HCT116 (cell line): ENCODE measurements around the gene RANGAP1. TPM values are rescaled to one million over a fixed set of nuclear protein-coding genes. Genes with fewer than 3 reads are reported as not detected.

Experiments
- ATAC-seq: fragments of 200-7000 bp; cut with Tn5 transposase; 2 replicates; pipeline ENCODE4 v1.9.1; 2020; ENCODE audit warnings: mild to moderate bottlenecking, moderate library complexity
- BruUV-seq: library from RNA; stranded (reverse); fragments of 400-500 nt; replicated peaks from 2 replicates; lab custom pipeline; 2021; lab: Mats Ljungman, UMichigan
- CTCF ChIA-PET: fragments of 300-600 bp; sonication (Branson Sonifier 250); formaldehyde crosslinking; loops from one replicate; lab custom pipeline; 2021; ENCODE audit warnings: antibody characterized with exemption; lab: Charles Lee
- POLR2A ChIA-PET: fragments of 300-600, 350-600 bp; sonication (Branson Sonifier 250); formaldehyde crosslinking; loops from one replicate; lab custom pipeline; 2021; ENCODE audit warnings: antibody characterized with exemption; lab: Charles Lee
- RAD21 ChIA-PET, 2 experiments: fragments of 300-600 bp; sonication (Branson Sonifier 250); formaldehyde crosslinking; loops; one replicate each; lab custom pipeline; 2023; ENCODE audit warnings: low total read pairs in 2 of 2; ENCODE audit not compliant: uncharacterized antibody in 2 of 2, unreplicated experiment in 2 of 2, low non-redundant PET in 1 of 2; lab: Charles Lee
- DNase-seq: peaks from one replicate; pipeline ENCODE4 v3.0.0-alpha.2; 2010; ENCODE audit warnings: low read depth, low spot score
- H2AFZ ChIP-seq: fragments of 200-600 bp; shearing (Covaris generic), sonication (generic); 2 replicates; pipeline ENCODE4 v1.6.1; 2017; ENCODE audit warnings: low read depth, mixed run types, mixed read lengths, antibody characterized with exemption, low read length; ENCODE audit not compliant: poor library complexity, severe bottlenecking
- H3K27ac ChIP-seq: 2 replicates; pipeline ENCODE4 v1.5.1; 2012; ENCODE audit warnings: low read depth, low read length
- H3K27me3 ChIP-seq: fragments of 200-600 bp; sonication (generic); 2 replicates; pipeline ENCODE4 v1.6.1; 2016; ENCODE audit warnings: mixed run types, low read length, mixed read lengths; ENCODE audit not compliant: insufficient read depth
- H3K36me3 ChIP-seq, 2 experiments: fragments of 200-500 bp in 1 of 2; fragments of 200-600 bp in 1 of 2; sonication (Bioruptor generic) in 1 of 2; sonication (generic) in 1 of 2; 2 replicates each; pipeline versions ENCODE4 v1.5.1 to v1.6.1; 2014 to 2016; ENCODE audit warnings: low read length in 2 of 2, inconsistent platforms in 1 of 2, mixed read lengths in 1 of 2, mixed run types in 1 of 2; ENCODE audit not compliant: insufficient read depth in 2 of 2, control insufficient read depth in 1 of 2
- H3K4me1 ChIP-seq, 2 experiments: fragments of 200-600 bp in 1 of 2; sonication (generic) in 1 of 2; 2 replicates each; pipeline versions ENCODE4 v1.5.1 to v1.6.1; 2012 to 2017; ENCODE audit warnings: low read length in 2 of 2, inconsistent platforms in 1 of 2, mild to moderate bottlenecking in 1 of 2, mixed read lengths in 1 of 2, mixed run types in 1 of 2, moderate library complexity in 1 of 2; ENCODE audit not compliant: insufficient read depth in 2 of 2, control insufficient read depth in 1 of 2
- H3K4me2 ChIP-seq: fragments of 200-600 bp; sonication (generic); 2 replicates; pipeline ENCODE4 v1.6.1; 2017; ENCODE audit warnings: mixed run types, low read length, mixed read lengths
- H3K4me3 ChIP-seq, 2 experiments: fragments of 200-600 bp in 1 of 2; sonication (generic) in 1 of 2; replicated peaks in 1 of 2; 2 replicates each; pipeline ENCODE4 v1.5.1; 2011 to 2016; ENCODE audit warnings: low read length in 2 of 2, control low read depth in 1 of 2, low read depth in 1 of 2, mild to moderate bottlenecking in 1 of 2, mixed read lengths in 1 of 2, mixed run types in 1 of 2
- H3K79me2 ChIP-seq: fragments of 200-600 bp; sonication (generic); 2 replicates; pipeline ENCODE4 v1.6.1; 2017; ENCODE audit warnings: mild to moderate bottlenecking, mixed run types, low read length, moderate library complexity, mixed read lengths; ENCODE audit not compliant: insufficient read depth
- H3K9ac ChIP-seq: fragments of 200-600 bp; sonication (generic); 2 replicates; pipeline ENCODE4 v1.6.1; 2016; ENCODE audit warnings: low read length, mixed read lengths
- H3K9me2 ChIP-seq: fragments of 200-600 bp; sonication (generic), shearing (Covaris generic); 2 replicates; pipeline ENCODE4 v1.6.1; 2017; ENCODE audit warnings: mixed run types, mild to moderate bottlenecking, moderate library complexity; ENCODE audit not compliant: insufficient read depth
- H3K9me3 ChIP-seq, 2 experiments: fragments of 200-500 bp in 1 of 2; fragments of 200-600 bp in 1 of 2; sonication (Bioruptor generic) in 1 of 2; sonication (generic) in 1 of 2; 2 replicates each; pipeline ENCODE4 v1.6.1; 2014 to 2017; ENCODE audit warnings: low read length in 2 of 2, mixed read lengths in 2 of 2, inconsistent platforms in 1 of 2, low read depth in 1 of 2, mild to moderate bottlenecking in 1 of 2, mixed run types in 1 of 2, moderate library complexity in 1 of 2; ENCODE audit not compliant: control insufficient read depth in 1 of 2, insufficient read depth in 1 of 2
- H4K20me1 ChIP-seq: fragments of 200-600 bp; sonication (generic), shearing (Covaris generic); 2 replicates; pipeline ENCODE4 v1.6.1; 2017; ENCODE audit warnings: mixed run types, mild to moderate bottlenecking, moderate library complexity; ENCODE audit not compliant: insufficient read depth
- ATF3 ChIP-seq: IDR thresholded peaks from 2 replicates; pipeline ENCODE4 v1.6.1; 2012
- CBX3 ChIP-seq: IDR thresholded peaks from 2 replicates; pipeline ENCODE4 v1.6.1; 2012; ENCODE audit warnings: low read depth
- CEBPB ChIP-seq: IDR thresholded peaks from 2 replicates; pipeline ENCODE4 v1.6.1; 2012; ENCODE audit warnings: low read depth
- EGR1 ChIP-seq: IDR thresholded peaks from 2 replicates; pipeline ENCODE4 v1.6.1; 2012; ENCODE audit warnings: low read depth
- ELF1 ChIP-seq: IDR thresholded peaks from 2 replicates; pipeline ENCODE4 v1.6.1; 2012; ENCODE audit warnings: low read depth, borderline replicate concordance
- EZH2phosphoT487 ChIP-seq: fragments of 200-600 bp; IDR thresholded peaks from 2 replicates; pipeline ENCODE4 v1.6.1; 2018; ENCODE audit warnings: antibody characterized with exemption, borderline replicate concordance
- FOSL1 ChIP-seq: IDR thresholded peaks from 2 replicates; pipeline ENCODE4 v1.6.1; 2012; ENCODE audit warnings: low read depth
- JUND ChIP-seq: IDR thresholded peaks from 2 replicates; pipeline ENCODE4 v1.6.1; 2012
- MAX ChIP-seq: IDR thresholded peaks from 2 replicates; pipeline ENCODE4 v1.6.1; 2012
- POLR2A ChIP-seq: IDR thresholded peaks from 2 replicates; pipeline ENCODE4 v1.7.0; 2011; ENCODE audit warnings: borderline replicate concordance; ENCODE audit not compliant: insufficient read depth, insufficient read length; ENCODE audit errors: extremely low read depth
- RAD21 ChIP-seq: IDR thresholded peaks from 2 replicates; pipeline ENCODE4 v1.6.1; 2012; ENCODE audit warnings: low read depth, mild to moderate bottlenecking
- REST ChIP-seq: IDR thresholded peaks from 2 replicates; pipeline ENCODE4 v1.6.1; 2012; ENCODE audit warnings: low read depth
- SIN3A ChIP-seq: IDR thresholded peaks from 2 replicates; pipeline ENCODE4 v1.6.1; 2012; ENCODE audit warnings: low read depth
- SP1 ChIP-seq: IDR thresholded peaks from 2 replicates; pipeline ENCODE4 v1.6.1; 2012; ENCODE audit warnings: low read depth
- SRF ChIP-seq: IDR thresholded peaks from 2 replicates; pipeline ENCODE4 v1.6.1; 2012; ENCODE audit warnings: low read depth
- YY1 ChIP-seq: IDR thresholded peaks from 2 replicates; pipeline ENCODE4 v1.6.1; 2011; ENCODE audit warnings: low read length, low read depth, moderate library complexity, mild to moderate bottlenecking; ENCODE audit not compliant: insufficient replicate concordance; ENCODE audit errors: extremely low read depth
- ZBTB33 ChIP-seq: IDR thresholded peaks from 2 replicates; pipeline ENCODE4 v1.6.1; 2011; ENCODE audit warnings: mild to moderate bottlenecking, low read length, moderate library complexity; ENCODE audit not compliant: insufficient replicate concordance; ENCODE audit errors: extremely low read depth
- ZFX ChIP-seq: fragments of 450-650 bp; IDR thresholded peaks from 2 replicates; pipeline ENCODE4 v1.6.1; 2017
- ZNF274 ChIP-seq: fragments of 200-500 bp; sonication (Bioruptor generic); IDR thresholded peaks from 2 replicates; pipeline ENCODE4 v1.6.1; 2014; ENCODE audit warnings: mild to moderate bottlenecking, low read depth, low read length, inconsistent platforms
- intact Hi-C: fragments of 100-400 bp; cut with micrococcal nuclease; formaldehyde crosslinking; loops from 2 replicates; pipeline ENCODE4 v1.10.0; 2022
- total RNA-seq: library from RNA; stranded (reverse); gene quantifications from one replicate; pipeline ENCODE4 v1.2.1, GENCODE V29; 2021; ENCODE audit not compliant: unreplicated experiment

RANGAP1 gene
- total RNA-seq, 1 experiment from 2014 or later, result 121 TPM

DNA sequence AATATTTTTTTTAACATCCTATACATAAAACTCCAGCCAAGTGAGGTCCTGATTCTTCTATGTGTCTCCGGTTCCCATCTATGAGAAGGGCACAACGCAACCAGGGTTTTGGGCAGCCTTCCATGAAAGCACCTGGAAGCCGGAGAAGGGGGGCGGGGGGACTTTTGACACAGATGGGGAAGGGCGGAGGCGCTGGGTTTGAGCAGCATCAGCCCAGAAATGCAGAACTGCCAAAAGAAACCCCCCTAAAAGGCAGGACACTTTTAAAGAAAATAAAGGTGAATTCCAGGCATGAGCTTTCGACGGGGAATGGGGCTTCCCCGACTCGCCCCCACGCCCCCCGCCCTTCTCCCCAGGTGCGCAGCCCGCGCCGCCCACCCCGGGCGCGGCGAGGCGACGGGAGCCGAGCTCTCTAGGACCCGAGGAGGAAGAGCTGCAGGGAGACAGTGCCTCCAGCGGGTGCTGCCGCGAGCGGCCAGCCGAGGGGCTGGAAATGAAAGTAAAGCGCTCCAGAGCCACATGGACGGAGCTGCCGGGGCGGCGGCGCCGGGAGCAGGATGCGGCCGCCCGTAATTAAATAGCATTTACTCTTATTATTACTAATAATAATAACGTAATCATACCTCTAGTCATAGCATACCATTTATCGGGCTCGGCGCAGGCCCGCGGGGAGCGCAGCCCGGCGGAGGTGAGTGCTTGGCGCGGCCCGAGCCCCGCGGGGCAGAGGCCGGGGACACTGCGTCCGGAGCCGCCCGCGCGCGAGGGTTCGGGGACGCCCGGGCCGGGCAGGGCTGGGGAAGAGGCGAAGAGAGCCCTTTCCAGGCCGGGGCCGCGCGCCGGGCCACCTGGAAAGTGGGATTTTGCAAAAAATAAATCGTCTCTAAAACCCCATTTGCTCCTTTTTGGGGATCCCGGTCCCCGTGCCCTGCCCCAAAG is 15.4 kb upstream of the RANGAP1 start, which contains the start of gene ZC3H7B:
ZC3H7B (plus strand) TSS at position 441 of the 936 bp plus-strand sequence. CDS start 19,136 bp downstream, outside the sequence.
- Histone ChIP-seq H3K9me3 (no peaks in the 10 kb centered on the region), H3K9me2 (no peaks in the 10 kb centered on the region), H3K4me3 (peak within 1 kb of the TSS; percentile 81 to 86), H3K4me2 (peak within 1 kb of the TSS; percentile 79), H3K79me2 (peaks cover 50% of the 10 kb centered on the region), H3K36me3 (no peaks in the 10 kb centered on the region), H4K20me1 (no peaks in the 10 kb centered on the region), H3K27me3 (no peaks in the 10 kb centered on the region), H3K4me1 (peaks cover 12 to 41% of the 10 kb centered on the region in 2 experiments), H2AFZ (peak within 1 kb of the TSS; percentile 83), H3K9ac (peak within 1 kb of the TSS; percentile 98), H3K27ac (peak within 1 kb of the TSS; percentile 90)
- DNase-seq (no peak), ATAC-seq (peak; percentile 92)
- no TSS peak for BruUV-seq
- intact Hi-C loops, result no loop called here
- ChIA-PET CTCF (interaction anchor here (0.6 to 1.2 kb wide), 7 partner anchors 9 to 1516 kb away, joined by 3 to 6 read pairs (median 4); no protein-coding TSS in a partner anchor), POLR2A (interaction anchor here (0.6 to 1.1 kb wide), 4 partner anchors 11 to 133 kb away, joined by 3 to 5 read pairs (median 4); partner anchors contain the start of gene RANGAP1), RAD21 (interaction anchor here in 1 of 2 experiments (0.6 to 0.7 kb wide), 2 partner anchors 80 to 102 kb away, joined by 3 read pairs; no protein-coding TSS in a partner anchor)
- TF ChIP-seq JUND (no peak), YY1 (peak; percentile 44), CEBPB (no peak), POLR2A (peak; percentile 89), EZH2phosphoT487 (no peak), ZFX (0 out of 2 replicates have a peak, but pooled peaks have one; percentile 15), MAX (peak; percentile 79), SP1 (no peak; the same call in 1 of the 2 replicates), ZBTB33 (no peak), SRF (no peak), SIN3A (no peak), REST (no peak), ELF1 (no peak), FOSL1 (no peak), RAD21 (peak; percentile 45; the same call in 1 of the 2 replicates), ATF3 (no peak), CBX3 (no peak), ZNF274 (no peak), EGR1 (no peak)
